ENCODE measurements around the gene P2RY14. TPM values are rescaled to one million over a fixed set of nuclear protein-coding genes. Genes with fewer than 3 reads are reported as not detected.

Gene P2RY14
- total RNA-seq, 2 donors from 2014 or later, result 1.7 to 2.9 TPM

DNA sequence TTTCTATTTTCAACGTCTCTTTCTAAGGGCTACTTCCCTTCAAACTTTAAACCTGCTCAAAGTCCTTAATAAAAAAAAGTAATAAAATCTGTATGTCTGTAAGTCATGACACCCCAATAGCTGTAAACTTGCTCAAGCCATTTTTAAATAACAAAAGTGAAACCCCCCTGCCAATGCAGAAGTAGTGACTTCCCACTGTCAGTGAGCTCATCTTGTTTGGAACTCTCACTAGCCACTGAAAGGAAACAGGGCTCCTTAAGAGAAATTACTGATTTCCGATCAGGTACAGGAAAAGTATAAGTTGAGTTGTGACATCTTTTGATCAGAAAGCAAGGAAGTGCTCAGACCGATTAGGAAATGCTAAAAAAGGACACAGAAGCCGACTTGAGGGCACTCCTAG lies 47.7 kb downstream of the P2RY14 start:
- TF ChIP-seq, protein P1, sequence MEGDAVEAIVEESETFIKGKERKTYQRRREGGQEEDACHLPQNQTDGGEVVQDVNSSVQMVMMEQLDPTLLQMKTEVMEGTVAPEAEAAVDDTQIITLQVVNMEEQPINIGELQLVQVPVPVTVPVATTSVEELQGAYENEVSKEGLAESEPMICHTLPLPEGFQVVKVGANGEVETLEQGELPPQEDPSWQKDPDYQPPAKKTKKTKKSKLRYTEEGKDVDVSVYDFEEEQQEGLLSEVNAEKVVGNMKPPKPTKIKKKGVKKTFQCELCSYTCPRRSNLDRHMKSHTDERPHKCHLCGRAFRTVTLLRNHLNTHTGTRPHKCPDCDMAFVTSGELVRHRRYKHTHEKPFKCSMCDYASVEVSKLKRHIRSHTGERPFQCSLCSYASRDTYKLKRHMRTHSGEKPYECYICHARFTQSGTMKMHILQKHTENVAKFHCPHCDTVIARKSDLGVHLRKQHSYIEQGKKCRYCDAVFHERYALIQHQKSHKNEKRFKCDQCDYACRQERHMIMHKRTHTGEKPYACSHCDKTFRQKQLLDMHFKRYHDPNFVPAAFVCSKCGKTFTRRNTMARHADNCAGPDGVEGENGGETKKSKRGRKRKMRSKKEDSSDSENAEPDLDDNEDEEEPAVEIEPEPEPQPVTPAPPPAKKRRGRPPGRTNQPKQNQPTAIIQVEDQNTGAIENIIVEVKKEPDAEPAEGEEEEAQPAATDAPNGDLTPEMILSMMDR (IDR thresholded peaks at IDR 0.05), result no peak
- H3K4me3 ChIP-seq, result no peak overlapping the region
- H3K27ac ChIP-seq, result no peak overlapping the region
- H3K27me3 ChIP-seq, result no peaks in the 10 kb centered on the region
- no peaks in the 10 kb centered on the region for H3K36me3 ChIP-seq
- no peaks in the 10 kb centered on the region for H3K4me1 ChIP-seq
- H3K9me3 ChIP-seq, result no peaks in the 10 kb centered on the region
- no peak overlapping the region for H3K9ac ChIP-seq (ENCODE audit: low read depth in 2 of 2, low read length in 2 of 2)
- no peak for DNase-seq
- intact Hi-C loops (cut with DNase I), result no loop called here

DNA sequence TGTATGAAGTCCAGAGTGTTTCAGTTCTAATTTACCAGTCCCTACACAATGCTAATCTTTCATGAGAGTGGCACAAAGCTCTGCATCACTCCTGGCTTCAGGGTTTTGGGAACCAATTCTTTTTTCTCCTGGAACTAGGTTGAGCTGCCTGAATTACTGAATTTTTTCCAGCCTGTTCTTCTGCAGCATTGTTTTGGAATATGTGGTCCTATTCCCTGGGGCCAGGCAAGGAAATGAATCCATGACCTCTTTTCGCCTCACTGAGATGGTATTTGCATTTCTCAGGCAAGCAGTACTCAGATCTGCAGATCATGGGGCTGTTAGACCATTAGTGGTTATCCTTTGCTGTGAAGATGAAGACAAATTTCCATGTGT lies 49.7 kb downstream of the P2RY14 start:
- DNase-seq, result no peak
- Histone ChIP-seq H3K27me3 (no peaks in the 10 kb centered on the region), H3K4me3 (no peak overlapping the region), H3K9me3 (no peaks in the 10 kb centered on the region), H3K4me1 (no peaks in the 10 kb centered on the region), H3K9ac (ENCODE audit: low read depth in 2 of 2, low read length in 2 of 2) (no peak overlapping the region), H3K36me3 (no peaks in the 10 kb centered on the region), H3K27ac (peak overlapping the region; percentile 34)
- TF ChIP-seq, protein P1 (IDR thresholded peaks at IDR 0.05), result no peak
- intact Hi-C loops (cut with DNase I), result loop anchor here (5.0 kb wide), 2 partner anchors 54 to 61 kb away; no protein-coding TSS in a partner anchor

DNA sequence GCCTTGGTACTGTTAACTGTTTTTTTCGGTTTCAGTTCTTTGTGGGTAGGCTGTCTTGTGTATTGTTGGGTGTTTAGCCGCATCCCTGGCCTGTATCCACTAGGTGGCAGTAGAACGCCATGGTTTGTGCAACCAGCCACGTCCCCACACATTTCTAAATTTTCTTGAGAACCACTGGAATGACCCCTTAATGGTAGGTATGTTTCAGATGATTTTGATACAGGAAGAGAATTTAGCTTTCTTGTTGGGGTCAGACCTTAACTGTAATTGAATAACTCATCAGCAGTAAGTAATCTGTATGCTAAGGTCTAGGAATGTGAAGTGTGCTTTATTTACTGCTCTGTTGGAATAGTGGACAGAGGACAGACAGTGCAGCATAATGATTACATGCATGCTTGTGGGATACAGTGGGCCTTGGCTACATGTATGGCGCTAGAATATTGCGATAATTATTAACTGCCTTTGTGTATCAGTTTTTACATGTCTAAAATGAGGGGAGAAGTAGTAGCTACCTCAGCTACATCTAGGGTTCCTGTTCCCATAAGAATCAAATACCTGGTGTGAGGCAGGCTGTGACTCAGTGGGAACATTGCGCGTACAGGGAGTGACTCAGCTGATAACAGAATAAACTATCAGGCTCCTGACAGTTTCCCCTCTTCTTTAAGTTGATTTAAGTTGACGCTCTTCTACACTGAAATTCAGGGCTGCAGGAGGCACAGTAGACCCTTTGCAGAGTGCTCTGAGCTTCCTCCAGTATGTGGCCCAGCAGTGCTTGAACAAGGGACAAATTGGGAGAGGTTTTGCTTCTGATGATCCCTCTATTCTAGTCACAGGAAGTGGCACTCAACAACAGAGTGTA lies 50.3 kb downstream of the P2RY14 start:
- intact Hi-C loops (cut with DNase I), result loop anchor here (5.0 kb wide), 2 partner anchors 54 to 61 kb away; no protein-coding TSS in a partner anchor
- Histone ChIP-seq H3K9ac (ENCODE audit: low read depth in 2 of 2, low read length in 2 of 2) (no peak overlapping the region), H3K27ac (peak overlapping the region; percentile 34)

DNA sequence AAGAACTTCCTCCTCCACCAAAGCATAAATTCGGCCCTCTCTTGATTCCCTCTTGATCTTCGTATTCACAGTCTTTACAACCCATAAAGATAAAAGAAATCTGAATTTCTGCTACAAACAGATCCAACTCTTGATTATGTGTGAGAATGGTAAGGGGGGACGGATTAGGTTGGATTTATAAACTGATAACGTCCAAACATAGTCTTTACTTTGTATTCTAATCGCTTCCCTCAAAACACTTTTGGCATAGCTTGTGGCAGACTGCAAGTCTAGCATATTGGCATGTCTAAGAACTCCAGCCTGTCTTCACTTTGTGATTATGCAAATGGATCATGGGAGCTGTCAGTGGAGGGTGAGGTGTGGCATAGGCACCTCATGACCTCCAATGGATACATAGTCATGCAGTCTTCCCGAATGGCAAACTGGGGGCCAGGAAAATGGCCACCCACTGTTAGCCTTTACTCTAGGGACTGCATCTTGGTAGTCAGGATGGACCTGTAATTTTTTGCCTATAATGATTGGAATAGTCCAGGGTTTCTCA lies 51.0 kb downstream of the P2RY14 start:
- Histone ChIP-seq H3K4me1 (no peaks in the 10 kb centered on the region), H3K36me3 (no peaks in the 10 kb centered on the region), H3K9ac (ENCODE audit: low read depth in 2 of 2, low read length in 2 of 2) (no peak overlapping the region), H3K9me3 (no peaks in the 10 kb centered on the region), H3K27ac (no peak overlapping the region), H3K27me3 (no peaks in the 10 kb centered on the region), H3K4me3 (no peak overlapping the region)
- intact Hi-C loops (cut with DNase I), result loop anchor here (5.0 kb wide), 2 partner anchors 55 to 60 kb away; no protein-coding TSS in a partner anchor
- TF ChIP-seq, protein P1 (IDR thresholded peaks at IDR 0.05), result no peak
- DNase-seq, result no peak

More for the DNA sequence above, 50.3 kb downstream of the P2RY14 start:
- peak; percentile 81 for DNase-seq
- Histone ChIP-seq H3K36me3 (no peaks in the 10 kb centered on the region), H3K4me3 (no peak overlapping the region), H3K9me3 (no peaks in the 10 kb centered on the region), H3K4me1 (no peaks in the 10 kb centered on the region), H3K27me3 (no peaks in the 10 kb centered on the region)
- TF ChIP-seq, protein P1 (IDR thresholded peaks at IDR 0.05), result peak; percentile 89

DNA sequence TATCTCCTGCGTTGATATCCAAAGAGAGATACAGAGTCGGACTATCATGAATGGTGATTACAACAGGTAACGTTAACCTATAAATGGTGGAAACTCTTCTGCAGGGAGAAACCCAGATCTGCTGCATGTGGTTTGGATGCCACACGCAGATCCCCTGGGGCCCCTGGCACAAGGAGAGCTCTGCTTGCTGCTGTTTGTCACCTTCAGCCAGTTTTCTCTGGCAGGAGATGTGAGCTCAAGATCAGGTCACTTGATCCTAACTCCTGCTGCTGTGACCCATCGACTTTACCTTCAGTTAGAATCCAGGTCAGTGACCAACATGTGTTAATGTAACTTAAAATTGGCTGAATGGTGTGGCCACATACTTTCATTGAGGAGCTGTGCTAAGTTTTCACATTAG lies 51.5 kb downstream of the P2RY14 start:
- H3K4me1 ChIP-seq, result no peaks in the 10 kb centered on the region
- TF ChIP-seq, protein P1 (IDR thresholded peaks at IDR 0.05), result no peak
- no peaks in the 10 kb centered on the region for H3K9me3 ChIP-seq
- intact Hi-C loops (cut with DNase I), result loop anchor here (5.0 kb wide), 2 partner anchors 55 to 60 kb away; no protein-coding TSS in a partner anchor
- H3K9ac ChIP-seq (ENCODE audit: low read depth in 2 of 2, low read length in 2 of 2), result no peak overlapping the region
- H3K27me3 ChIP-seq, result no peaks in the 10 kb centered on the region
- no peak overlapping the region for H3K4me3 ChIP-seq
- no peak for DNase-seq
- H3K27ac ChIP-seq, result no peak overlapping the region
- H3K36me3 ChIP-seq, result no peaks in the 10 kb centered on the region
